NCI-H2171 treated with DMSO at 0.1 percent for 48 hours (cell line): ENCODE data around the gene SLC6A1.

ENCODE experiments used
- DNase-seq: peaks from one replicate; lab custom pipeline; 2025; lab: John Stamatoyannopoulos, UW

Gene SLC6A1

GRCh38 chr3:10992017-10992942, at the start of gene SLC6A1:
Gene SLC6A1 (plus strand): TSS chr3:10992748. CDS start chr3:11017212, 24,464 bp downstream.
- DNase-seq: peak; percentile 28

- DNase-seq: no peak
Observed at GRCh38 chr3:10944866-10945265, 47.7 kb upstream of the SLC6A1 start.

- peak; percentile 22 for DNase-seq
Observed at GRCh38 chr3:10945683-10946287, 46.8 kb upstream of the SLC6A1 start.

GRCh38 chr3:10946526-10946925, 46.0 kb upstream of the SLC6A1 start:
- no peak for DNase-seq

GRCh38 chr3:10948326-10948725, 44.2 kb upstream of the SLC6A1 start:
- DNase-seq: no peak

GRCh38 chr3:10949197-10949596, 43.4 kb upstream of the SLC6A1 start:
- no peak for DNase-seq

- DNase-seq: peak; percentile 6
Observed at GRCh38 chr3:10950476-10951294, 41.9 kb upstream of the SLC6A1 start.

- DNase-seq: no peak
Observed at GRCh38 chr3:10951295-10951926, 41.1 kb upstream of the SLC6A1 start.

- DNase-seq: no peak
Observed at GRCh38 chr3:10952525-10952924, 40.0 kb upstream of the SLC6A1 start.

GRCh38 chr3:10954740-10955139, 37.8 kb upstream of the SLC6A1 start:
- no peak for DNase-seq

- DNase-seq: no peak
Observed at GRCh38 chr3:10955711-10956453, 36.7 kb upstream of the SLC6A1 start.

GRCh38 chr3:10956531-10956930, 36.0 kb upstream of the SLC6A1 start:
- no peak for DNase-seq

- no peak for DNase-seq
Observed at GRCh38 chr3:10956986-10957385, 35.6 kb upstream of the SLC6A1 start.

- no peak for DNase-seq
Observed at GRCh38 chr3:10957976-10958749, 34.4 kb upstream of the SLC6A1 start.

- no peak for DNase-seq
Observed at GRCh38 chr3:10960255-10960654, 32.3 kb upstream of the SLC6A1 start.

- peak; percentile 45 for DNase-seq
Observed at GRCh38 chr3:10961921-10962320, 30.6 kb upstream of the SLC6A1 start.

- DNase-seq: peak; percentile 94
Observed at GRCh38 chr3:10962481-10963036, 30.0 kb upstream of the SLC6A1 start.

- no peak for DNase-seq
Observed at GRCh38 chr3:10964537-10965167, 27.9 kb upstream of the SLC6A1 start.

- DNase-seq: peak; percentile 65
Observed at GRCh38 chr3:10968401-10968800, 24.1 kb upstream of the SLC6A1 start.
